Daoy (cell line): Measurements from ENCODE around the gene OLFML1. TPM values are rescaled to one million over a fixed set of nuclear protein-coding genes. Genes with fewer than 3 reads are reported as not detected.
A peak's percentile ranks its signal among the peaks of the same experiment; 100 is the strongest.

Experiments used
- DNase-seq: peaks from one replicate; pipeline ENCODE4 v3.0.0-alpha.2; 2015; ENCODE audit warnings: low read depth
- total RNA-seq: library from RNA; depleted of rRNA; stranded (reverse); fragments of >200 nt; shearing (Covaris generic); gene quantifications from 2 replicates; pipeline ENCODE4 v1.2.3, GENCODE V29; 2014; rRNA removed

The OLFML1 gene
- total RNA-seq: 0.42 TPM in 1 of 2 replicates, not detected in the other

GRCh38 chr11:7485186-7486097 lies at the start of gene OLFML1:
Gene OLFML1, plus strand, starts transcription at chr11:7485506. Its CDS starts 370 bp downstream, at chr11:7485876.
- DNase-seq: no peak

GRCh38 chr11:7436146-7436545 lies 49.2 kb upstream of the OLFML1 start:
- no peak for DNase-seq

- DNase-seq: peak; percentile 18
Measured at GRCh38 chr11:7436657-7437056, 48.6 kb upstream of the OLFML1 start.

GRCh38 chr11:7437696-7438095 lies 47.6 kb upstream of the OLFML1 start:
- DNase-seq: peak; percentile 38

GRCh38 chr11:7439746-7440320 lies 45.5 kb upstream of the OLFML1 start:
- DNase-seq: no peak

- DNase-seq: peak; percentile 61
Measured at GRCh38 chr11:7442588-7443215, 42.6 kb upstream of the OLFML1 start.

- no peak for DNase-seq
Measured at GRCh38 chr11:7444091-7444981, 41.0 kb upstream of the OLFML1 start.

GRCh38 chr11:7445564-7445963 lies 39.7 kb upstream of the OLFML1 start:
- DNase-seq: no peak

- DNase-seq: no peak
Measured at GRCh38 chr11:7448201-7448600, 37.1 kb upstream of the OLFML1 start.

GRCh38 chr11:7449211-7449840 lies 36.0 kb upstream of the OLFML1 start:
- no peak for DNase-seq

- peak; percentile 19 for DNase-seq
Measured at GRCh38 chr11:7449841-7450214, 35.5 kb upstream of the OLFML1 start.

- DNase-seq: no peak
Measured at GRCh38 chr11:7450836-7451235, 34.5 kb upstream of the OLFML1 start.

- DNase-seq: no peak
Measured at GRCh38 chr11:7451520-7451919, 33.8 kb upstream of the OLFML1 start.

- no peak for DNase-seq
Measured at GRCh38 chr11:7451952-7452494, 33.3 kb upstream of the OLFML1 start.

GRCh38 chr11:7454854-7455253 lies 30.5 kb upstream of the OLFML1 start:
- DNase-seq: no peak

GRCh38 chr11:7457211-7457610 lies 28.1 kb upstream of the OLFML1 start:
- peak; percentile 75 for DNase-seq

GRCh38 chr11:7462706-7463105 lies 22.6 kb upstream of the OLFML1 start:
- DNase-seq: no peak

GRCh38 chr11:7467652-7468051 lies 17.7 kb upstream of the OLFML1 start:
- peak; percentile 55 for DNase-seq

- no peak for DNase-seq
Measured at GRCh38 chr11:7469351-7469865, 15.9 kb upstream of the OLFML1 start.

GRCh38 chr11:7471071-7471470 lies 14.2 kb upstream of the OLFML1 start:
- no peak for DNase-seq

GRCh38 chr11:7473717-7474116 lies 11.6 kb upstream of the OLFML1 start:
- no peak for DNase-seq
